Measurements from ENCODE around the gene TDRD3. TPM values are rescaled to one million over a fixed set of nuclear protein-coding genes. Genes with fewer than 3 reads are reported as not detected.

TDRD3 gene
- total and polyA plus RNA-seq, 2 experiments from 2014 or later = 13.1 to 13.3 TPM

DNA sequence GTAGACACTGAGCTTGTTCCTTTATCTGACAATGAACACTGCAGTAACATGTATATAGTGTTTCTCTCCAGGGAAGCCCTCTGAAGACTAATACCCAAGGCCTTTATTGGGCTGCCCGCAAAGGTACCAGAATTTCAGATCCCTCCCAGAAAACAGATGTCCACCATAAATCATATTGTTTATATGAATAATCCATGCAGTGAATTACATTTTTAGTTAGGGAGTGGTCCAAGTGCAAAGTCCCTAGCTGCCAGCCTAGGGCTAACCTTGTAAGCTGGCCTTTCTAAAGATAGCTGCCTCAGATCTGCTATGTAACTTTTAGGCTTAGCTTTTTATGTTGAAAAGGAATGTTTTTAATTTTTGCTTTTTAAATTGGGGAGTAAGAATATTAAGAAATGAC is 44.7 kb downstream of the TDRD3 start:
- H3K4me2 ChIP-seq = no peak overlapping the region
- ATAC-seq (no peak), DNase-seq (ENCODE audit: low spot score) (no peak)
- no peaks in the 10 kb centered on the region for H3K36me3 ChIP-seq (ENCODE audit: insufficient read depth)
- H3K4me1 Mint-ChIP-seq = no peaks in the 10 kb centered on the region
- no peaks in the 10 kb centered on the region for H3K4me1 ChIP-seq (ENCODE audit: insufficient read depth)
- peaks cover 5% of the 10 kb centered on the region; the same call in 1 of the 2 replicates for H3K79me2 ChIP-seq (replicated peaks; ENCODE audit: insufficient read depth)
- H3K27me3 Mint-ChIP-seq (ENCODE audit: insufficient read depth, low read depth, poor library complexity) = no peaks in the 10 kb centered on the region
- TF ChIP-seq EZH2phosphoT487 (IDR thresholded peaks at IDR 0.05; ENCODE audit: unreplicated experiment) (no peak), CREB1 (CRISPR knock-in tag; IDR thresholded peaks at IDR 0.05; ENCODE audit: low read depth) (no peak), POLR2AphosphoS5 (IDR thresholded peaks at IDR 0.05; ENCODE audit: low read depth) (no peak), JUNB (IDR thresholded peaks at IDR 0.05; ENCODE audit: unreplicated experiment) (no peak), ZNF331 (CRISPR knock-in tag; IDR thresholded peaks at IDR 0.05; ENCODE audit: low read depth) (no peak), EZH2 (IDR thresholded peaks at IDR 0.05; ENCODE audit: low read depth, unreplicated experiment) (no peak), NANOG (IDR thresholded peaks at IDR 0.05; ENCODE audit: borderline replicate concordance) (no peak), STAT1 (IDR thresholded peaks at IDR 0.05; ENCODE audit: unreplicated experiment) (no peak)
- TF ChIP-seq, protein P1, sequence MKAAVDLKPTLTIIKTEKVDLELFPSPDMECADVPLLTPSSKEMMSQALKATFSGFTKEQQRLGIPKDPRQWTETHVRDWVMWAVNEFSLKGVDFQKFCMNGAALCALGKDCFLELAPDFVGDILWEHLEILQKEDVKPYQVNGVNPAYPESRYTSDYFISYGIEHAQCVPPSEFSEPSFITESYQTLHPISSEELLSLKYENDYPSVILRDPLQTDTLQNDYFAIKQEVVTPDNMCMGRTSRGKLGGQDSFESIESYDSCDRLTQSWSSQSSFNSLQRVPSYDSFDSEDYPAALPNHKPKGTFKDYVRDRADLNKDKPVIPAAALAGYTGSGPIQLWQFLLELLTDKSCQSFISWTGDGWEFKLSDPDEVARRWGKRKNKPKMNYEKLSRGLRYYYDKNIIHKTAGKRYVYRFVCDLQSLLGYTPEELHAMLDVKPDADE (IDR thresholded peaks at IDR 0.05) = no peak
- TF ChIP-seq, protein P2, sequence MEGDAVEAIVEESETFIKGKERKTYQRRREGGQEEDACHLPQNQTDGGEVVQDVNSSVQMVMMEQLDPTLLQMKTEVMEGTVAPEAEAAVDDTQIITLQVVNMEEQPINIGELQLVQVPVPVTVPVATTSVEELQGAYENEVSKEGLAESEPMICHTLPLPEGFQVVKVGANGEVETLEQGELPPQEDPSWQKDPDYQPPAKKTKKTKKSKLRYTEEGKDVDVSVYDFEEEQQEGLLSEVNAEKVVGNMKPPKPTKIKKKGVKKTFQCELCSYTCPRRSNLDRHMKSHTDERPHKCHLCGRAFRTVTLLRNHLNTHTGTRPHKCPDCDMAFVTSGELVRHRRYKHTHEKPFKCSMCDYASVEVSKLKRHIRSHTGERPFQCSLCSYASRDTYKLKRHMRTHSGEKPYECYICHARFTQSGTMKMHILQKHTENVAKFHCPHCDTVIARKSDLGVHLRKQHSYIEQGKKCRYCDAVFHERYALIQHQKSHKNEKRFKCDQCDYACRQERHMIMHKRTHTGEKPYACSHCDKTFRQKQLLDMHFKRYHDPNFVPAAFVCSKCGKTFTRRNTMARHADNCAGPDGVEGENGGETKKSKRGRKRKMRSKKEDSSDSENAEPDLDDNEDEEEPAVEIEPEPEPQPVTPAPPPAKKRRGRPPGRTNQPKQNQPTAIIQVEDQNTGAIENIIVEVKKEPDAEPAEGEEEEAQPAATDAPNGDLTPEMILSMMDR (conservative IDR thresholded peaks at IDR 0.05; ENCODE audit: low read depth in 2 of 2) = no peak
- TF ChIP-seq, protein P3, sequence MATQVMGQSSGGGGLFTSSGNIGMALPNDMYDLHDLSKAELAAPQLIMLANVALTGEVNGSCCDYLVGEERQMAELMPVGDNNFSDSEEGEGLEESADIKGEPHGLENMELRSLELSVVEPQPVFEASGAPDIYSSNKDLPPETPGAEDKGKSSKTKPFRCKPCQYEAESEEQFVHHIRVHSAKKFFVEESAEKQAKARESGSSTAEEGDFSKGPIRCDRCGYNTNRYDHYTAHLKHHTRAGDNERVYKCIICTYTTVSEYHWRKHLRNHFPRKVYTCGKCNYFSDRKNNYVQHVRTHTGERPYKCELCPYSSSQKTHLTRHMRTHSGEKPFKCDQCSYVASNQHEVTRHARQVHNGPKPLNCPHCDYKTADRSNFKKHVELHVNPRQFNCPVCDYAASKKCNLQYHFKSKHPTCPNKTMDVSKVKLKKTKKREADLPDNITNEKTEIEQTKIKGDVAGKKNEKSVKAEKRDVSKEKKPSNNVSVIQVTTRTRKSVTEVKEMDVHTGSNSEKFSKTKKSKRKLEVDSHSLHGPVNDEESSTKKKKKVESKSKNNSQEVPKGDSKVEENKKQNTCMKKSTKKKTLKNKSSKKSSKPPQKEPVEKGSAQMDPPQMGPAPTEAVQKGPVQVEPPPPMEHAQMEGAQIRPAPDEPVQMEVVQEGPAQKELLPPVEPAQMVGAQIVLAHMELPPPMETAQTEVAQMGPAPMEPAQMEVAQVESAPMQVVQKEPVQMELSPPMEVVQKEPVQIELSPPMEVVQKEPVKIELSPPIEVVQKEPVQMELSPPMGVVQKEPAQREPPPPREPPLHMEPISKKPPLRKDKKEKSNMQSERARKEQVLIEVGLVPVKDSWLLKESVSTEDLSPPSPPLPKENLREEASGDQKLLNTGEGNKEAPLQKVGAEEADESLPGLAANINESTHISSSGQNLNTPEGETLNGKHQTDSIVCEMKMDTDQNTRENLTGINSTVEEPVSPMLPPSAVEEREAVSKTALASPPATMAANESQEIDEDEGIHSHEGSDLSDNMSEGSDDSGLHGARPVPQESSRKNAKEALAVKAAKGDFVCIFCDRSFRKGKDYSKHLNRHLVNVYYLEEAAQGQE (IDR thresholded peaks at IDR 0.05; ENCODE audit: unreplicated experiment) = no peak
- TF ChIP-seq, protein P4, sequence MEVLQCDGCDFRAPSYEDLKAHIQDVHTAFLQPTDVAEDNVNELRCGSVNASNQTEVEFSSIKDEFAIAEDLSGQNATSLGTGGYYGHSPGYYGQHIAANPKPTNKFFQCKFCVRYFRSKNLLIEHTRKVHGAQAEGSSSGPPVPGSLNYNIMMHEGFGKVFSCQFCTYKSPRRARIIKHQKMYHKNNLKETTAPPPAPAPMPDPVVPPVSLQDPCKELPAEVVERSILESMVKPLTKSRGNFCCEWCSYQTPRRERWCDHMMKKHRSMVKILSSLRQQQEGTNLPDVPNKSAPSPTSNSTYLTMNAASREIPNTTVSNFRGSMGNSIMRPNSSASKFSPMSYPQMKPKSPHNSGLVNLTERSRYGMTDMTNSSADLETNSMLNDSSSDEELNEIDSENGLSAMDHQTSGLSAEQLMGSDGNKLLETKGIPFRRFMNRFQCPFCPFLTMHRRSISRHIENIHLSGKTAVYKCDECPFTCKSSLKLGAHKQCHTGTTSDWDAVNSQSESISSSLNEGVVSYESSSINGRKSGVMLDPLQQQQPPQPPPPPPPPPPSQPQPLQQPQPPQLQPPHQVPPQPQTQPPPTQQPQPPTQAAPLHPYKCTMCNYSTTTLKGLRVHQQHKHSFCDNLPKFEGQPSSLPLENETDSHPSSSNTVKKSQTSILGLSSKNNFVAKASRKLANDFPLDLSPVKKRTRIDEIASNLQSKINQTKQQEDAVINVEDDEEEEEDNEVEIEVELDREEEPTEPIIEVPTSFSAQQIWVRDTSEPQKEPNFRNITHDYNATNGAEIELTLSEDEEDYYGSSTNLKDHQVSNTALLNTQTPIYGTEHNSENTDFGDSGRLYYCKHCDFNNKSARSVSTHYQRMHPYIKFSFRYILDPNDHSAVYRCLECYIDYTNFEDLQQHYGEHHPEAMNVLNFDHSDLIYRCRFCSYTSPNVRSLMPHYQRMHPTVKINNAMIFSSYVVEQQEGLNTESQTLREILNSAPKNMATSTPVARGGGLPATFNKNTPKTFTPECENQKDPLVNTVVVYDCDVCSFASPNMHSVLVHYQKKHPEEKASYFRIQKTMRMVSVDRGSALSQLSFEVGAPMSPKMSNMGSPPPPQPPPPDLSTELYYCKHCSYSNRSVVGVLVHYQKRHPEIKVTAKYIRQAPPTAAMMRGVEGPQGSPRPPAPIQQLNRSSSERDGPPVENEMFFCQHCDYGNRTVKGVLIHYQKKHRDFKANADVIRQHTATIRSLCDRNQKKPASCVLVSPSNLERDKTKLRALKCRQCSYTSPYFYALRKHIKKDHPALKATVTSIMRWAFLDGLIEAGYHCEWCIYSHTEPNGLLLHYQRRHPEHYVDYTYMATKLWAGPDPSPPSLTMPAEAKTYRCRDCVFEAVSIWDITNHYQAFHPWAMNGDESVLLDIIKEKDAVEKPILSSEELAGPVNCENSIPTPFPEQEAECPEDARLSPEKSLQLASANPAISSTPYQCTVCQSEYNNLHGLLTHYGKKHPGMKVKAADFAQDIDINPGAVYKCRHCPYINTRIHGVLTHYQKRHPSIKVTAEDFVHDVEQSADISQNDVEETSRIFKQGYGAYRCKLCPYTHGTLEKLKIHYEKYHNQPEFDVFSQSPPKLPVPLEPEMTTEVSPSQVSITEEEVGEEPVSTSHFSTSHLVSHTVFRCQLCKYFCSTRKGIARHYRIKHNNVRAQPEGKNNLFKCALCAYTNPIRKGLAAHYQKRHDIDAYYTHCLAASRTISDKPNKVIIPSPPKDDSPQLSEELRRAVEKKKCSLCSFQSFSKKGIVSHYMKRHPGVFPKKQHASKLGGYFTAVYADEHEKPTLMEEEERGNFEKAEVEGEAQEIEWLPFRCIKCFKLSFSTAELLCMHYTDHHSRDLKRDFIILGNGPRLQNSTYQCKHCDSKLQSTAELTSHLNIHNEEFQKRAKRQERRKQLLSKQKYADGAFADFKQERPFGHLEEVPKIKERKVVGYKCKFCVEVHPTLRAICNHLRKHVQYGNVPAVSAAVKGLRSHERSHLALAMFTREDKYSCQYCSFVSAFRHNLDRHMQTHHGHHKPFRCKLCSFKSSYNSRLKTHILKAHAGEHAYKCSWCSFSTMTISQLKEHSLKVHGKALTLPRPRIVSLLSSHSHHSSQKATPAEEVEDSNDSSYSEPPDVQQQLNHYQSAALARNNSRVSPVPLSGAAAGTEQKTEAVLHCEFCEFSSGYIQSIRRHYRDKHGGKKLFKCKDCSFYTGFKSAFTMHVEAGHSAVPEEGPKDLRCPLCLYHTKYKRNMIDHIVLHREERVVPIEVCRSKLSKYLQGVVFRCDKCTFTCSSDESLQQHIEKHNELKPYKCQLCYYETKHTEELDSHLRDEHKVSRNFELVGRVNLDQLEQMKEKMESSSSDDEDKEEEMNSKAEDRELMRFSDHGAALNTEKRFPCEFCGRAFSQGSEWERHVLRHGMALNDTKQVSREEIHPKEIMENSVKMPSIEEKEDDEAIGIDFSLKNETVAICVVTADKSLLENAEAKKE (CRISPR knock-in tag; IDR thresholded peaks at IDR 0.05) = no peak
- no peaks in the 10 kb centered on the region for H3K9me2 ChIP-seq (ENCODE audit: insufficient read depth)
- no peak overlapping the region for H3K27ac Mint-ChIP-seq
- H4K20me1 ChIP-seq (replicated peaks; ENCODE audit: insufficient read depth) = no peaks in the 10 kb centered on the region
- H2AFZ ChIP-seq = no peak overlapping the region
- no peaks in the 10 kb centered on the region for H3F3A ChIP-seq (replicated peaks; ENCODE audit: low read depth)
- no peaks in the 10 kb centered on the region for H3K27me3 ChIP-seq (ENCODE audit: insufficient read depth)
- no peak overlapping the region for H3K4me3 Mint-ChIP-seq
- no peak overlapping the region for H3K27ac ChIP-seq (ENCODE audit: low read depth)
- H3K4me3 ChIP-seq = no peak overlapping the region
- H3K9me3 Mint-ChIP-seq = no peaks in the 10 kb centered on the region
- no peaks in the 10 kb centered on the region for H3K36me3 Mint-ChIP-seq (ENCODE audit: low read depth)

Data from GM23338 (cell line).